Brain microvascular endothelial cell (primary cell): ENCODE data around the gene YTHDF1.

Experiments
- DNase-seq: peaks from one replicate; pipeline ENCODE4 v3.0.0-alpha.2; 2020
- H3K27ac ChIP-seq: fragments of 250-450 bp; sonication (Bioruptor Pico); 2 replicates; pipeline ENCODE4 v1.5.1; 2020; ENCODE audit warnings: mild to moderate bottlenecking, moderate library complexity
- H3K27me3 ChIP-seq: fragments of 250-450 bp; sonication (Bioruptor Pico); replicated peaks from 2 replicates; pipeline ENCODE4 v1.5.1; 2020; ENCODE audit warnings: mild to moderate bottlenecking
- H3K36me3 ChIP-seq: fragments of 250-450 bp; sonication (Bioruptor Pico); replicated peaks from 2 replicates; pipeline ENCODE4 v1.5.1; 2020; ENCODE audit warnings: mild to moderate bottlenecking
- H3K4me3 ChIP-seq: 2 replicates; pipeline ENCODE4 v1.5.1; 2011; ENCODE audit warnings: low read depth, mild to moderate bottlenecking, control low read depth, low read length, moderate library complexity
- CTCF ChIP-seq: IDR thresholded peaks from 2 replicates; pipeline ENCODE4 v1.5.1; 2011; ENCODE audit warnings: low read depth, mild to moderate bottlenecking, moderate library complexity, low read length, control low read depth, inconsistent platforms; ENCODE audit errors: missing control alignments
- in situ Hi-C: cut with HindIII; loops from 2 replicates; pipeline ENCODE4 v1.10.0; 2017; ENCODE audit warnings: low sequenced_read_pairs, low pct_ligation_motif_present

Gene YTHDF1

GRCh38 chr20:63177134-63177784 is 38.7 kb downstream of the YTHDF1 start:
- Histone ChIP-seq H3K27me3 (peaks cover 88% of the 10 kb centered on the region), H3K36me3 (no peaks in the 10 kb centered on the region), H3K4me3 (no peak overlapping the region), H3K27ac (no peak overlapping the region)
- TF ChIP-seq CTCF, result no peak
- no peak for DNase-seq
- in situ Hi-C loops, result no loop called here

GRCh38 chr20:63176427-63177133 is 39.4 kb downstream of the YTHDF1 start:
- Histone ChIP-seq H3K27me3 (peaks cover 92% of the 10 kb centered on the region), H3K27ac (no peak overlapping the region), H3K36me3 (no peaks in the 10 kb centered on the region), H3K4me3 (no peak overlapping the region)
- in situ Hi-C loops, result no loop called here
- TF ChIP-seq CTCF, result no peak
- DNase-seq, result no peak

GRCh38 chr20:63176034-63176426 is 39.9 kb downstream of the YTHDF1 start:
- peaks cover 94% of the 10 kb centered on the region for H3K27me3 ChIP-seq
- no peak overlapping the region for H3K4me3 ChIP-seq
- H3K36me3 ChIP-seq, result no peaks in the 10 kb centered on the region
- no peak for TF ChIP-seq CTCF
- no peak for DNase-seq
- in situ Hi-C loops, result no loop called here
- no peak overlapping the region for H3K27ac ChIP-seq

DNA sequence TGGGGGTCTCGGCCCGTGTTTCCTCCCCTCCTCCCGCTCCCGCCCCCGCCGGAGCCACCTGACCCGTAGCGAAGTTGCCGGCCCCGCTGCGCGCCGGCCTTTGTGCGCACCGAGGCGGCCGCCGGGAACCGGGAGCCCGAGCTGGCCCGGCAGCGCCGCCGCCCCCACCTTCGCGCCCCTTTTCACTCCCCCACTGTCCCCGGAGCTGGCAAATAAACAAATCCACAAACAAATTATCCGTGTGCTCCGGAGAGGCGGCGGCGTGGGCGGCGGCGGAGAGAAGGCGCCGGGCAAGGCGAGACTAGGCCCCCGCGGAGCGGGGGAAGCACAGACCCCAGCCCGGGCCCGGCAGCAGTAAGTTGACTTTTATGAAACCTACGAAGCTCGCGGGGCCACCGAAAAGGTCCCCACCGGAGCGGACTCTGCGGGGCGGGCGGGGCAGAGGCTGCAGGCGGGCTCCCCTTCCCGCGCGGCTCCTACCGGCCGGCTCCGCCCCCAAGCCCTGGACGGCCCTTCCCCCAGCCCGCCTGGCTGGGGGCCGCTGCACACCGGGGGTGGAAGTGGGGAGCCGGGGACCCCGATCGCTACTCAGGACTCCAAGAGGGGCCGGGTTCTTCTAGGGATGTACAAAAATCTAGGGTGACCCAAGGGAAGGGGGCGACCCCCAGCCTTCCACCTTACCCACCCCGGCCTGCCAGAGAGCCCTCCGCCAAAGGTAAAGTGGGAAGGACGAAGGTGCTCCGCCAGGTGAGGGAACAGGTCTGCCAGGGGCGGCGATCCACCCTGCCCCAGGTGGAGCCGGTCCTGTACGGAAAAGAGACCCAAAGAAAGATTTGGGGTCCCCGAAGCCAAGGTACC is 40.7 kb downstream of the YTHDF1 start:
- no peak overlapping the region for H3K27ac ChIP-seq
- H3K4me3 ChIP-seq, result no peak overlapping the region
- DNase-seq, result no peak
- peaks cover 87% of the 10 kb centered on the region for H3K27me3 ChIP-seq
- no peak for TF ChIP-seq CTCF
- in situ Hi-C loops, result no loop called here
- H3K36me3 ChIP-seq, result no peaks in the 10 kb centered on the region

DNA sequence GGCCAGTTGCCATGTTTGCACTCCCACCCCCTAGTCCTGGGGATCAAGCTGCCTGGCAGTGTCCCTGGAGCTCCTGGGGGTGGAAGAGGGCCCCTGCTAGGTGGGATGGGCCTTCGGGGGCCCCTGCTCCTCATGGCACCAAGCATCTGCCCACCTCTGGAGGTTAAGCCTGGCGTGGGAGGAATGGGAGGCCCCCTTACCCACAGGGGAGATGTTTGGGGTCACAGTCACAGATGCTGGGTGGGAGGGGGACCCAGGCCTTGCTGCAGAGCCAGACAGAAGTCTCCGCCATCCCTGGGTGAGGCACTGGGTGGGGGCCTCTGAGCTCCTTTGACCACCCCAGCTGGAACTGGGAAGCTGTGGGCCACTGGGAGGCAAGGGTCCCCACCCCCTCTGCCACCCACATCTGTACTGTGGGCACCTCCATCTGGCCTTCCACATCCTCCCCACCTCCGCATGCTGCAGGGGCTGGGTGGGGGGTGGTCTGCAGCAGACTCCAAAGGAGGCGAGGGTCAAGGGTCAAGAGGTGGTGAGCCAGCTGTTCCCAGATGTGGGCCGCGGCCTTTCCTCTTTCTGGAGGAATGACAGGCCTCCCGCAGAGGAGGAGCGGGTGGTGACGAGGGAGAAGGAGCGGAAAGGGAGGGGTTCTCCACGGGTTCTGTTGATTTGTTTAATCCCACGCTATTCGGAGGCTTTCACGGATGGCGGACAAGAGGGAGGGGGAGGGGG is 41.5 kb downstream of the YTHDF1 start:
- DNase-seq, result no peak
- Histone ChIP-seq H3K36me3 (no peaks in the 10 kb centered on the region), H3K4me3 (no peak overlapping the region), H3K27me3 (peaks cover 80% of the 10 kb centered on the region), H3K27ac (no peak overlapping the region)
- in situ Hi-C loops, result no loop called here
- no peak for TF ChIP-seq CTCF
